Stomach (tissue), 19 donors: Measurements from ENCODE around the gene NKAIN2. TPM values are rescaled to one million over a fixed set of nuclear protein-coding genes. Genes with fewer than 3 reads are reported as not detected.

Source experiments
- DNase-seq, 2 donors: peaks; one replicate each; pipeline versions ENCODE4 v3.0.0 to v3.0.0-alpha.2; 2013 to 2019
- H3K27ac ChIP-seq, 5 donors: fragments of 200-600 bp in 4 of 5; sonication (generic) in 4 of 5; one replicate each; pipeline ENCODE4 v1.5.1; 2013 to 2019; ENCODE audit warnings: mild to moderate bottlenecking in 1 of 5, moderate library complexity in 1 of 5
- H3K27me3 ChIP-seq, 3 donors: fragments of 200-600 bp; sonication (generic); one replicate each; pipeline ENCODE4 v1.5.1; 2017 to 2019; ENCODE audit warnings: mixed run types in 1 of 3
- H3K36me3 ChIP-seq, 4 donors: fragments of 200-600 bp; sonication (generic); 1 replicate in 3 of 4; 2 replicates in 1 of 4; pipeline ENCODE4 v1.5.1; 2016 to 2019
- H3K4me1 ChIP-seq, 4 donors: fragments of 200-600 bp; sonication (generic); one replicate each; pipeline ENCODE4 v1.5.1; 2016 to 2019
- H3K4me3 ChIP-seq, 4 donors: fragments of 200-600 bp; sonication (generic) in 3 of 4; one replicate each; pipeline ENCODE4 v1.5.1; 2016 to 2019; ENCODE audit warnings: mild to moderate bottlenecking in 1 of 4
- H3K9me3 ChIP-seq, 4 donors: fragments of 200-600 bp; sonication (generic); one replicate each; pipeline ENCODE4 v1.5.1; 2016 to 2019
- EP300 ChIP-seq: sonication (generic); formaldehyde crosslinking; IDR thresholded peaks from one replicate; pipeline ENCODE4 v1.6.1; 2017; ENCODE audit warnings: antibody characterized with exemption
- POLR2A ChIP-seq, 4 donors: fragments of 450-650 bp; IDR thresholded peaks; one replicate each; pipeline ENCODE4 v1.6.1; 2016; ENCODE audit warnings: antibody characterized with exemption in 4 of 4, control low read depth in 2 of 4, mild to moderate bottlenecking in 1 of 4, moderate library complexity in 1 of 4
- POLR2AphosphoS5 ChIP-seq, 3 donors: sonication (generic); formaldehyde crosslinking; IDR thresholded peaks; one replicate each; pipeline ENCODE4 v1.6.1; 2016; ENCODE audit warnings: antibody characterized with exemption in 3 of 3
- WGBS, 5 donors: extraction: QIAGEN DNeasy Blood & Tissue Kit in 3 of 5; methylation state at CpG; one replicate each; pipeline versions ENCODE4 v1.1.5 to v1.1.7; 2013 to 2018; 5-methylcytosine and 5-hydroxymethylcytosine counted together
- intact Hi-C: fragments of 100-400 bp; cut with DNase I; formaldehyde crosslinking; loops from one replicate; pipeline ENCODE4 v1.15.1; 2023; ENCODE audit warnings: low total_unique reads
- long read RNA-seq, 10 donors: transcript quantifications; one replicate each; lab custom pipeline, GENCODE V29; 2026
- polyA plus RNA-seq, 3 donors: library from polyadenylated mRNA; stranded (reverse); fragments of 200-250 nt; gene quantifications; one replicate each; pipeline ENCODE4 v1.2.3, GENCODE V29; 2013
- total RNA-seq, 5 donors: library from RNA; depleted of rRNA; stranded (reverse); fragments of >200 nt; gene quantifications; one replicate each; pipeline versions ENCODE4 v1.1.0 to v1.2.3, GENCODE V29; 2014 to 2016
- TF ChIP-seq, protein P1 (sequence below), 7 experiments: fragments of 450-650 bp in 4 of 7; fragments of 200-600 bp in 3 of 7; sonication (generic) in 3 of 7; IDR thresholded peaks; one replicate each; pipeline ENCODE4 v1.5.1; 2016 to 2019; ENCODE audit warnings: antibody characterized with exemption in 7 of 7, control low read depth in 2 of 7, mild to moderate bottlenecking in 1 of 7
- donor health status: healthy with polysubstance abuse.
- donor health status: Bipolar disorder and iron deficiency.
- donor health status: healthy.

The NKAIN2 gene
- total RNA-seq (1 to 10 TPM in 2 of 5 donors, not detected in 3; 1.5 to 9.6 TPM), polyA plus RNA-seq (under 1 TPM in 1 of 3 donors, not detected in 2; 0.13 TPM)
- long read RNA-seq, donor 1: 0 reads
- long read RNA-seq, donor 2: 0 reads
- long read RNA-seq, donor 3: 0 reads
- long read RNA-seq, donor 4: 0 reads
- long read RNA-seq, donor 5: 0 reads
- long read RNA-seq, donor 6: 0 reads
- long read RNA-seq, donor 7: 0 reads
- long read RNA-seq, donor 8: 0 reads
- long read RNA-seq, donor 9: 0 reads
- long read RNA-seq, donor 10: 0 reads

DNA sequence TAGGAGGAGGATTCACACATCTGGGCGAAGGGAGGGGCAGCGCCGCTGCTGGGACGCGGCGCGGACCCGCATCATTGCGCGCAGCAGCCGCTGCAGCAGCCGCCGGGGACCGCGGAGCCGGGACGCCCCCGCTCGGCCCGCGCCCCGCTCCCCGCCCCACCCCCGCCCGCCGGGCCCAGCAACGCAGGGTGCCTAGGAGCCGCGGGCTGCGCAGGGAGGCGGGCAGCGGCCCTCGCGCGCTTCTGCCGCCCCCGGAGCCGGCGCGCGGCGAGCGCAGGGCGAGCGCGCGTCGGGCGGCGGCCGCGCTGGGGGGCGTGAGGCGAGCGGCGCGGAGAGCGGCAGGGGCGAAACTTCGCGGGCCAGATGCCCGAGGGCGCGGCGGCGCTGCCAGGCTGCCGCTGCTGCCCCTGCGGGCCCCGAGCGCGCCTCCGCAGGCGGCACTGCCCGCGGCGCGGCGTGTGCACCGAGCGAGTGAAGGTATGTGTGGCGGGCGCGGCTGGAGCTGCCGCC is at the start of gene NKAIN2:
TSS of gene NKAIN2 (plus strand) at position 362 of the 510 bp plus-strand sequence.
- 1% methylated on average over 46 to 84 of the region's 84 CpGs; no CpG with 5 or more reads in 2 of the 5 donors for WGBS, 5 donors
- Histone ChIP-seq H3K4me3 (peak within 1 kb of the TSS; percentile 47 to 80 (median 55)), H3K36me3 (no peaks in the 10 kb centered on the region), H3K9me3 (no peaks in the 10 kb centered on the region), H3K27ac (no peak within 1 kb of the TSS), H3K27me3 (peaks cover 0 to 48% (median 20%) of the 10 kb centered on the region in 3 donors), H3K4me1 (peaks cover 8 to 19% (median 18%) of the 10 kb centered on the region in 4 donors)
- TF ChIP-seq EP300: no peak
- TF ChIP-seq POLR2A (IDR thresholded peaks at IDR 0.05): no peak
- TF ChIP-seq POLR2AphosphoS5 (IDR thresholded peaks at IDR 0.05): no peak
- TF ChIP-seq, protein P1, sequence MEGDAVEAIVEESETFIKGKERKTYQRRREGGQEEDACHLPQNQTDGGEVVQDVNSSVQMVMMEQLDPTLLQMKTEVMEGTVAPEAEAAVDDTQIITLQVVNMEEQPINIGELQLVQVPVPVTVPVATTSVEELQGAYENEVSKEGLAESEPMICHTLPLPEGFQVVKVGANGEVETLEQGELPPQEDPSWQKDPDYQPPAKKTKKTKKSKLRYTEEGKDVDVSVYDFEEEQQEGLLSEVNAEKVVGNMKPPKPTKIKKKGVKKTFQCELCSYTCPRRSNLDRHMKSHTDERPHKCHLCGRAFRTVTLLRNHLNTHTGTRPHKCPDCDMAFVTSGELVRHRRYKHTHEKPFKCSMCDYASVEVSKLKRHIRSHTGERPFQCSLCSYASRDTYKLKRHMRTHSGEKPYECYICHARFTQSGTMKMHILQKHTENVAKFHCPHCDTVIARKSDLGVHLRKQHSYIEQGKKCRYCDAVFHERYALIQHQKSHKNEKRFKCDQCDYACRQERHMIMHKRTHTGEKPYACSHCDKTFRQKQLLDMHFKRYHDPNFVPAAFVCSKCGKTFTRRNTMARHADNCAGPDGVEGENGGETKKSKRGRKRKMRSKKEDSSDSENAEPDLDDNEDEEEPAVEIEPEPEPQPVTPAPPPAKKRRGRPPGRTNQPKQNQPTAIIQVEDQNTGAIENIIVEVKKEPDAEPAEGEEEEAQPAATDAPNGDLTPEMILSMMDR (IDR thresholded peaks at IDR 0.05): no peak
- DNase-seq: peak in 1 of 2 donors; percentile 69
- intact Hi-C loops: no loop called here

DNA sequence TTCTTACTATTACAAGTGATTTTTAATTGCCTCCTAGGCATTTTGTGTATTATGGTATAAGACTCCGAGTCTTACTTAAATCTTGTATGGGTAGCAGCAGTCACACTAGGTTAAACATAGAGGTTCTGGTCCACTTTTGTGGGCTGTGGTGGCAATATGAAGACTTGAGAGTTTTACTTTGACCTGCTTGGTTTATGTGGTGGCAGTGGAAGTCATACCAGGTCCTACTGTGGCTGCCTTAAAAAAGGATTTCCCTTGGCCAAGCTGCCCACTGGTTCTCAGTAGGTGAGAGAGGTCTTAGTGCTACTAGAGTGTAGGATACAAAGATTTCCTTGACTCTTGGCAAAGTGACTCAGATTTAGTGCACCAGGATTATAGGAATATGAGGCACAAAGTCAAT is 44.2 kb upstream of the NKAIN2 start:
- TF ChIP-seq, protein P1 (IDR thresholded peaks at IDR 0.05): no peak
- TF ChIP-seq EP300 (no peak), POLR2A (IDR thresholded peaks at IDR 0.05) (no peak), POLR2AphosphoS5 (IDR thresholded peaks at IDR 0.05) (no peak)
- H3K36me3 ChIP-seq: no peaks in the 10 kb centered on the region
- DNase-seq: no peak
- 92 to 98% (median 95%) methylated on average over 1 of the region's 1 CpG for WGBS, 5 donors
- H3K27me3 ChIP-seq: no peaks in the 10 kb centered on the region
- intact Hi-C loops: no loop called here
- no peaks in the 10 kb centered on the region for H3K4me1 ChIP-seq
- no peak overlapping the region for H3K4me3 ChIP-seq
- peaks cover 0 to 3% (median 0%) of the 10 kb centered on the region in 4 donors for H3K9me3 ChIP-seq
- H3K27ac ChIP-seq: no peak overlapping the region

DNA sequence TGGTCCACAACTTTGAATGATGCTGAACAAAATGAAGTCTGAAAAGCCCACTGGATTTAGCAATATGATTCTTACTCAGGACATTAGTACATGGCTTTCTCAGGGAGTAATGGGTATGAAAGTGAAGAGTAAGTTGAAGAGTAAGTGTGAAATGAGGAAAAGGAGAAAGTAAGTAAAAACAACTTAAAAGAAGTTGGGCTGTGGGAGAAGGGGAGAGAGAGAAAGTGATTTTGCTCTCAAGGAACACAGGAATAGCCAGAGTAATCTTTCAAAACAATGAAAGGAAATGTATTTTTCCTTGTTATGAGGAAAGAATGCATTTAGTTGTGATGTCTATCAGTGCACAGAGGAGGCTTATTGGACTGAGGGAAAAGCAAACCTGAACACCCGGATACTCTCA is 39.8 kb upstream of the NKAIN2 start:
- Histone ChIP-seq H3K4me3 (no peak overlapping the region), H3K36me3 (no peaks in the 10 kb centered on the region), H3K9me3 (peaks cover 0 to 3% (median 0%) of the 10 kb centered on the region in 4 donors), H3K27me3 (no peaks in the 10 kb centered on the region), H3K27ac (no peak overlapping the region), H3K4me1 (no peaks in the 10 kb centered on the region)
- TF ChIP-seq POLR2A (IDR thresholded peaks at IDR 0.05): no peak
- TF ChIP-seq, protein P1 (IDR thresholded peaks at IDR 0.05): no peak
- no peak for TF ChIP-seq EP300
- TF ChIP-seq POLR2AphosphoS5 (IDR thresholded peaks at IDR 0.05): no peak
- WGBS, 5 donors: 71 to 86% (median 75%) methylated on average over 1 of the region's 1 CpG
- intact Hi-C loops: no loop called here
- no peak for DNase-seq

DNA sequence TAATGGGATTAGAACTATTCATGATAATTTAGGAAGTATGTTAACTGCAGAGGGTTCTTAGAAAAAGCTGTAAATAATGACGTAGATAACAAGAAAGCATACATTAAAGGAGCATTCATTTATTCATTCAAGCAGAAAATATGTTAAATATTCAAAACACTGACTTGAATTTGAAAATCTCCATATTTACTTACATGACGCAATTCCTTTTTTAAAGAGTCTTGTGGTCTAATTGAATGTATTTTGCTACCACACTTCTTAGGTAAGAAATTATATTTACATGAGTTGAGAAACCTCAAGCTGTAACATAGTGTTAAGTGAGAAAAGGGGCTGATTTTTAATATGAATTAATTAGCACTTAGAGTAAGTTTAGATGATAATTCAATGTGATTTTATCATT is 38.9 kb upstream of the NKAIN2 start:
- Histone ChIP-seq H3K9me3 (peaks cover 0 to 3% (median 0%) of the 10 kb centered on the region in 4 donors), H3K27ac (no peak overlapping the region), H3K36me3 (no peaks in the 10 kb centered on the region), H3K4me1 (no peaks in the 10 kb centered on the region), H3K27me3 (no peaks in the 10 kb centered on the region), H3K4me3 (no peak overlapping the region)
- TF ChIP-seq POLR2AphosphoS5 (IDR thresholded peaks at IDR 0.05) (no peak), POLR2A (IDR thresholded peaks at IDR 0.05) (no peak), EP300 (no peak)
- TF ChIP-seq, protein P1 (IDR thresholded peaks at IDR 0.05): no peak
- intact Hi-C loops: no loop called here
- 64 to 75% (median 69%) methylated on average over 2 of the region's 2 CpGs for WGBS, 5 donors
- DNase-seq: no peak
